GM18858 (cell line): ENCODE measurements around the gene STX17.

Source experiments
- ATAC-seq: cut with Tn5 transposase; IDR thresholded peaks from one replicate; pipeline ENCODE4 v1.9.1; 2021; ENCODE audit not compliant: unreplicated experiment

STX17 gene

GRCh38 chr9:99905833-99906402, 536 bp upstream of the STX17 start:
- ATAC-seq = no peak

- no peak for ATAC-seq
These were observed 716 bp downstream of the STX17 start for GRCh38 chr9:99907208-99907532.

GRCh38 chr9:99911600-99911999, 5.1 kb downstream of the STX17 start:
- ATAC-seq = no peak

- ATAC-seq = no peak
These were observed 10.2 kb downstream of the STX17 start for GRCh38 chr9:99916650-99917049.

- ATAC-seq = no peak
These were observed 11.7 kb downstream of the STX17 start for GRCh38 chr9:99918134-99918533.

GRCh38 chr9:99919930-99920329, 13.5 kb downstream of the STX17 start:
- ATAC-seq = no peak

- ATAC-seq = no peak
These were observed 15.6 kb downstream of the STX17 start for GRCh38 chr9:99921875-99922710.

- no peak for ATAC-seq
These were observed 16.2 kb downstream of the STX17 start for GRCh38 chr9:99922711-99923030.

GRCh38 chr9:99925541-99925940, 19.1 kb downstream of the STX17 start:
- no peak for ATAC-seq

GRCh38 chr9:99929652-99930051, 23.2 kb downstream of the STX17 start:
- ATAC-seq = no peak

GRCh38 chr9:99931155-99931840, 24.8 kb downstream of the STX17 start:
- no peak for ATAC-seq

- no peak for ATAC-seq
These were observed 30.6 kb downstream of the STX17 start for GRCh38 chr9:99936947-99937587.

- no peak for ATAC-seq
These were observed 40.9 kb downstream of the STX17 start for GRCh38 chr9:99947395-99947794.

- ATAC-seq = no peak
These were observed 42.0 kb downstream of the STX17 start for GRCh38 chr9:99948482-99948881.

GRCh38 chr9:99948896-99949295, 42.4 kb downstream of the STX17 start:
- no peak for ATAC-seq

- no peak for ATAC-seq
These were observed 47.5 kb downstream of the STX17 start for GRCh38 chr9:99953861-99954507.

GRCh38 chr9:99954819-99955218, 48.4 kb downstream of the STX17 start:
- ATAC-seq = peak; percentile 69

GRCh38 chr9:99955606-99956005, 49.2 kb downstream of the STX17 start:
- ATAC-seq = no peak

GRCh38 chr9:99962680-99963261, 56.3 kb downstream of the STX17 start:
- no peak for ATAC-seq

GRCh38 chr9:99964336-99964735, 57.9 kb downstream of the STX17 start:
- no peak for ATAC-seq

GRCh38 chr9:99966001-99966400, 59.5 kb downstream of the STX17 start:
- ATAC-seq = no peak
